Measurements from ENCODE around the gene CACHD1. TPM values are rescaled to one million over a fixed set of nuclear protein-coding genes. Genes with fewer than 3 reads are reported as not detected.

Gene CACHD1
- total and polyA plus RNA-seq, 9 donors: 9.7 to 14.7 (median 11.8) TPM

DNA sequence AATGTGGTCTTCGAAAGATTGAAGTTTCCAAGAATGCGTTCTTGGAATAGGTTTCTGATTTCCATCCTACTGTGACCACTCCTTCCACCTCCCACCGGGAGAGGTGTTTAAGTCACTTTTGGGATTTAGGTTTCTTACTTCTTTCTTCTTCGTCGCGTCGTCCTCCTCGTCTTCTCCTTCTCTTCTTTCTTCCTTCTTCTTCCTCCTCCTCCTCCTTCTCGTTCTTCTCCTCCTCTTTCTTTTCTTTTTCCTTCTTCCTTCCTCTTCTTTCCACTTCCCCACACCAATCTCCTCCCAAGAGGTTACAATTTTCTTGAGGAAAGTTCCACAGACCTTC is 2.1 kb downstream of the CACHD1 start:
- Histone ChIP-seq H3K27ac (ENCODE audit: low read length) (peak overlapping the region; percentile 86), H3K9me3 (replicated peaks; ENCODE audit: control insufficient read depth, low read depth, low read length) (no peaks in the 10 kb centered on the region), H3K4me3 (ENCODE audit: low read length) (peak overlapping the region; percentile 81), H3K27me3 (ENCODE audit: control insufficient read depth, insufficient read depth, low read length) (peaks cover 4% of the 10 kb centered on the region), H3K36me3 (ENCODE audit: control insufficient read depth, insufficient read depth, low read length) (no peaks in the 10 kb centered on the region), H3K4me1 (ENCODE audit: control insufficient read depth, insufficient read depth, low read length) (peaks cover 30% of the 10 kb centered on the region)
- DNase-seq: peak; percentile 48
- 3% methylated on average over 6 of the region's 9 CpGs for WGBS (ENCODE audit: insufficient coverage)

DNA sequence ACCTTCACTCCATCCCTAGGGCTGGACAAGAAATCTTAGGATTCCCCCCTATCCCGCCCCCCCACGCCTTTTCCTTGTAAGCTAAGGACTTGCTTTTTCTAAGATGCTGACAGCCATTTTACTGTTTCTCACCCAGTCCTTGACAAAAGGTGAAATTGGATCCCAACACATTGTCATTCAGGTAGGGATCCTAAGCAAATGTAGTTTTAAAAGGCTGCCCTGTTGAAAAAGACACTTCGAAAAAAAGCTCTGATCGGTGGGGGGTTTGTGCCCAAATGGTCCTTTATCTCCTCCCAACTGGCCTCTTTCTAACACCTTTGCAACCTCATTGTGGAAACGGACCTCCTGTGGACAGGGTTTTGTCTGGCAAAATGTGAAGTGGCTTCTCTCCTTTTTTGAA is 2.9 kb downstream of the CACHD1 start:
- peaks cover 32% of the 10 kb centered on the region for H3K4me1 ChIP-seq (ENCODE audit: control insufficient read depth, insufficient read depth, low read length)
- H3K4me3 ChIP-seq (ENCODE audit: low read length): no peak overlapping the region
- peaks cover 4% of the 10 kb centered on the region for H3K27me3 ChIP-seq (ENCODE audit: control insufficient read depth, insufficient read depth, low read length)
- no peak for DNase-seq
- no peaks in the 10 kb centered on the region for H3K9me3 ChIP-seq (replicated peaks; ENCODE audit: control insufficient read depth, low read depth, low read length)
- no peak overlapping the region for H3K27ac ChIP-seq (ENCODE audit: low read length)
- WGBS (ENCODE audit: insufficient coverage): 58% methylated on average over 2 of the region's 5 CpGs
- no peaks in the 10 kb centered on the region for H3K36me3 ChIP-seq (ENCODE audit: control insufficient read depth, insufficient read depth, low read length)

DNA sequence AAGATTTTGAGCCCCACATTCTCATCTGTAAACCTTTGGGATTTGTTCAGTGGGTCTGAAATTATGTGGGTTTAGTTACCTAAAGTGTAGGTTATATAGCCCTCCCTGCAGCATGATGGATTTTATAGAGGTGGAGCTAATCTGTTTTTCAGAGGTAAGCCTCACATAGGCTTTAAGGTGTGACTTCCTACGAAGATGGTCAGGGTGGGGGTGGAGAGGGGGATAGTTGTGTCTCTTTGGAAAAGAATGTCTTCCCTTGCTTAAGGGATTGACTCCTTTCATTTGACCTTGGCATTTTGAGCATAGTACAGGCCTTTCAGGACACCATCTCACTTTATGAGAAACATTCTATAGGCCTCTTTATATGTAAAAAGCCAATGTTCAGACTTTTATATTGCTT is 3.4 kb downstream of the CACHD1 start:
- DNase-seq: no peak
- Histone ChIP-seq H3K4me3 (ENCODE audit: low read length) (no peak overlapping the region), H3K9me3 (replicated peaks; ENCODE audit: control insufficient read depth, low read depth, low read length) (no peaks in the 10 kb centered on the region), H3K4me1 (ENCODE audit: control insufficient read depth, insufficient read depth, low read length) (peaks cover 32% of the 10 kb centered on the region), H3K36me3 (ENCODE audit: control insufficient read depth, insufficient read depth, low read length) (no peaks in the 10 kb centered on the region), H3K27me3 (ENCODE audit: control insufficient read depth, insufficient read depth, low read length) (peaks cover 4% of the 10 kb centered on the region), H3K27ac (ENCODE audit: low read length) (no peak overlapping the region)
- no CpG with 5 or more reads among the region's 1 CpG for WGBS (ENCODE audit: insufficient coverage)

DNA sequence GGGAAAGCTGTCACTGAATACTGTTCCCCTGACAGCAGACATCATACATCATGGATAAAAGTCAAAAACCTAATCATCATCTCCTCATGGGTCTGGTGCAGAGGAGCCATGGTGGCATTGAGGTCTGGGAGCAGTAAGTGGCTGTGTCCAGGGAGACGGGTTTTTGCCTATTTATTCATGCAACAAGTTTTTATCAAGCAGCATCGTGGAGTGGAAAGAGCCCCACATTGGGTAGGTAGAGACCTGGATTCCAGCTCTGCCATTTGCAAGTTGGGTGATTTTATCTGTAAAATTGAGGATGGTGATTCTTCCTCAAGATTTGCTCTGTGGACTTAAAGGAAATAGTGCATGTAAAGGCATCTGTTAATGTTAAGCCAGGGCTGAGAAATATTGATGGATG is 4.2 kb downstream of the CACHD1 start:
- Histone ChIP-seq H3K9me3 (replicated peaks; ENCODE audit: control insufficient read depth, low read depth, low read length) (no peaks in the 10 kb centered on the region), H3K27ac (ENCODE audit: low read length) (peak overlapping the region; percentile 15), H3K27me3 (ENCODE audit: control insufficient read depth, insufficient read depth, low read length) (peaks cover 4% of the 10 kb centered on the region), H3K36me3 (ENCODE audit: control insufficient read depth, insufficient read depth, low read length) (no peaks in the 10 kb centered on the region), H3K4me1 (ENCODE audit: control insufficient read depth, insufficient read depth, low read length) (peaks cover 32% of the 10 kb centered on the region), H3K4me3 (ENCODE audit: low read length) (no peak overlapping the region)
- no CpG with 5 or more reads among the region's 2 CpGs for WGBS (ENCODE audit: insufficient coverage)
- no peak for DNase-seq

DNA sequence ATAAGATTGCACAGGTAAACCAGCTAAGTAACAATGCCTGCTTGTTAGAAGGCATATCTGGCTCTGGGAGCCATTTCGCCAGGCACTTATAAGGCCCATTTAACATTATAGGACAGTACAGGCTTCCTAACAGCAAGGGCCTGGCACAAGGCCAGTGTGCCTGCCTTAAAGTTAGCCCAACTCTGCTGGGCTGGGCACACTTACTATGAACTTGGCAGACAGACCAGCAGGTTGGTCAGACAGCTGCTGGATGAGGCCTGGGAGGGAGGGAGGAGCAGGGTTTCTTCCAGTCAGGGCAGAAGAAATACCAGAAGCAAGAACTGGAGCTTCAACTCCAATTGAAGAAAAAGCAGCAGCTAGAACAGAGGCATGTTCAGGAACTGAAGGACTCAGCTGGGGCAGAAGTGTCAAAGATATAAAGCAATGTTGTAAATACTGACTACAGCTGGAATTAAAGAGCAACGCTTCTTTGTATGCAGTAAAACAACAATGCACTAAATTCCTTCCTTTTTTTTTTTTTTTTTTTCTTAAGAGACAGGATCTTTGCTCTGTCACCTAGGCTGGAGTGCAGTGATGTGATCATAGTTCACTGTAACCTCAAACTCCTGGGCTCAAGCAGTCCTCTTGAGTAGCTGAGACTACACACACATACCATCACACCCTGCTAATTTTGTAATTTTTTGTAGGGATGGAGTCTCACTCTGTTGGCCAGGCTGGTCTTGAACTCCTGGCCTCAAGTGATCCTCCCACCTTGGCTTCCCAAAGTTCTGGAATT is 4.9 kb downstream of the CACHD1 start:
- Histone ChIP-seq H3K27me3 (ENCODE audit: control insufficient read depth, insufficient read depth, low read length) (peaks cover 4% of the 10 kb centered on the region), H3K4me3 (ENCODE audit: low read length) (no peak overlapping the region), H3K27ac (ENCODE audit: low read length) (peak overlapping the region; percentile 26), H3K4me1 (ENCODE audit: control insufficient read depth, insufficient read depth, low read length) (peaks cover 28% of the 10 kb centered on the region), H3K9me3 (replicated peaks; ENCODE audit: control insufficient read depth, low read depth, low read length) (no peaks in the 10 kb centered on the region), H3K36me3 (ENCODE audit: control insufficient read depth, insufficient read depth, low read length) (no peaks in the 10 kb centered on the region)
- 80% methylated on average over 1 of the region's 2 CpGs for WGBS (ENCODE audit: insufficient coverage)
- DNase-seq: peak; percentile 77

DNA sequence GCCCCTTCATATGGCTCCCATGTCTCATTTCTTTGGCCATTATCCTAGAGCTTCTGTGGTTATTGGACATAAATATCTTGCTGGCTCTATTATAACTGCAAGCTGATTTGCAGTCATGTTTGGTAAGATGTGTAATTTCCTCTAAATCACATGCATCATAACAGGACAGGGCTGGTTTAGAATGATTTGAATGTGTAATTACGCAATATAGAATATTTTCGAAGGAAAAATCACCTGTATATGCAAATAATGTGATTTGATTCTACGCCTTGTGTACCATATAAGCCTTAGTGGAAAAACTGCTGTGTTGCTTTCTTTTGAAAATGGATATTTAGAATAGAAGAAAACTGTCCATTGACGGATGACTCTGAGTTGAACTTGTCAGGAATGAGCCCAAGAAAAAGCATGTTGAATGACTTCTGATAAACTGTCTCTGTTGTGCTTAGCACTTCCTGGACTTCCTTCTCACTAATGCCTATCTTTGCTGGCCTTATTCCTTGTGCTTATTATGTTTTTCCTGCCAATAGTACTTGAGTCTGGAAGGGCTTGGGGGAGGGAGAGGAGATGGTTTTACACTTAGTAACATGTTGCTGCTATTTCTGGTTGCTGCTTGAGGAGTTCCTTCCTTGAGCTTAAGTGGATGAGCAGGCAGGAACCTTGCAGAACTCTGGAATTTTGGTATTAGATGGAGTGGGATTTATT is 6.5 kb downstream of the CACHD1 start:
- Histone ChIP-seq H3K36me3 (ENCODE audit: control insufficient read depth, insufficient read depth, low read length) (no peaks in the 10 kb centered on the region), H3K27ac (ENCODE audit: low read length) (peak overlapping the region; percentile 60), H3K4me3 (ENCODE audit: low read length) (no peak overlapping the region), H3K27me3 (ENCODE audit: control insufficient read depth, insufficient read depth, low read length) (peaks cover 2% of the 10 kb centered on the region), H3K9me3 (replicated peaks; ENCODE audit: control insufficient read depth, low read depth, low read length) (no peaks in the 10 kb centered on the region), H3K4me1 (ENCODE audit: control insufficient read depth, insufficient read depth, low read length) (peaks cover 21% of the 10 kb centered on the region)
- no CpG with 5 or more reads among the region's 4 CpGs for whole genome bisulfite sequencing (ENCODE audit: insufficient coverage)
- peak; percentile 93 for DNase-seq

DNA sequence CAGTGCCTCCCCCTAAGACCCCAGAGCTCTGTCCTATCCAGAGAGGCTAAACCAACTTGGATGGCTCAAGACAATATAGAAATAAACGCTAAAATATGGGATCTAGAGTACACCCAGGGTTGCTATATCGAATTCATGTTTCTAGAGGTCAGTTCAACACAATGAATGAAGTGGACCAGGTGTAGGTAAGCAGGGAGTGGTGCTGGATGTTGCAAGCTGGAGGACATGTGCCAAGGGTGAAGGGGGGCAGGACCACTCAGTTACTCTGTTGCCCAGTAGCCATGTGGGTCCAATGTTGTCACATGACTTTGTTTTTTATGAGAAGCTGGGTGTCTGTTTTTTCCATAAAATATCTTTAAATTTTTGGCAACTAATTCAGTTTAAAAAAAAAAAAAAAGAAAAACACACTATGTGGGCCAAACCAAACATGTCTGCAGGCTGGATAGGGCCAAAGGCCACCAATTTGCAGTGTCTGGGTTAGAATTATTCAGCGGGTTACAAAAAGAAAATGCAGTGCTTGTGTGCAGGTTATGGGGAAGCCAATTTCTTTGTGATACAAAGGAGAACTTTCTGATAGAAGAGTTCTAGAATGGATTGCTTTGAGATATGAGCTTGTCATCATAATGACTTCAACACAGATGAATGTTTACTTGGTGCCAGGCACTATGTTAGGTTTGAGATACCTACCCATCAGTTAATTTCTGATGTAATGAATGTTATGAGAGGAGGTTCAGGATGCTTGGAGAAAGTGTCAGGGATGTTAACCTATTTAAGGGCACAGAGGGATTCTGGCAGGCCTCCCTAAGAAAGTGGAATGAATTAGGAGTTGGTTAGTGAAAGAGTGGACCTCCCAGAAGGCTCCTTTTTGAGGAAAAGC is 8.9 kb downstream of the CACHD1 start:
- no peak overlapping the region for H3K27ac ChIP-seq (ENCODE audit: low read length)
- H3K4me3 ChIP-seq (ENCODE audit: low read length): no peak overlapping the region
- H3K27me3 ChIP-seq (ENCODE audit: control insufficient read depth, insufficient read depth, low read length): no peaks in the 10 kb centered on the region
- H3K4me1 ChIP-seq (ENCODE audit: control insufficient read depth, insufficient read depth, low read length): peaks cover 17% of the 10 kb centered on the region
- 80% methylated on average over 3 of the region's 3 CpGs for WGBS (ENCODE audit: insufficient coverage)
- H3K9me3 ChIP-seq (replicated peaks; ENCODE audit: control insufficient read depth, low read depth, low read length): no peaks in the 10 kb centered on the region
- DNase-seq: no peak
- no peaks in the 10 kb centered on the region for H3K36me3 ChIP-seq (ENCODE audit: control insufficient read depth, insufficient read depth, low read length)

DNA sequence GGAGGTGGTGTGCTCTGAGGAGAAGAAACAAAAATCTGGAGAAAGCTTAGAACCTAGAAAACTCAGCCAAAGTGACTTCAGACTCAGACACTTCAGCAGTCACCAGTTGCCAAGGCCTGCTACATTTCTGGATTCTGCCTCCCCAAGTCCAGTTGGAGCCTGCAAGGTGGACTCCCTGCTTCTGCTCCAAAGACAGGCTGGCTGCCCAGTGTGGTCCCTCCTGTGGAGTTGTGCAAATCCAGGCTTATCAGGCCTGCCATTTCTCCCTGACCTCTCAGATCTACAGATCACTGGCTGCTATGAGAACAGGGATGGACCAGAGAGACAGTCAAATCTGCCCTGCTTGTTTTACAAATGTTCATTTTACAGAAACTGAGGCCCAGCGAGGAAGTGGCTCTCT is 9.9 kb downstream of the CACHD1 start:
- 80% methylated on average over 1 of the region's 1 CpG for WGBS (ENCODE audit: insufficient coverage)
- Histone ChIP-seq H3K36me3 (ENCODE audit: control insufficient read depth, insufficient read depth, low read length) (no peaks in the 10 kb centered on the region), H3K9me3 (replicated peaks; ENCODE audit: control insufficient read depth, low read depth, low read length) (no peaks in the 10 kb centered on the region), H3K27ac (ENCODE audit: low read length) (no peak overlapping the region), H3K27me3 (ENCODE audit: control insufficient read depth, insufficient read depth, low read length) (no peaks in the 10 kb centered on the region), H3K4me1 (ENCODE audit: control insufficient read depth, insufficient read depth, low read length) (peaks cover 9% of the 10 kb centered on the region), H3K4me3 (ENCODE audit: low read length) (no peak overlapping the region)
- no peak for DNase-seq

DNA sequence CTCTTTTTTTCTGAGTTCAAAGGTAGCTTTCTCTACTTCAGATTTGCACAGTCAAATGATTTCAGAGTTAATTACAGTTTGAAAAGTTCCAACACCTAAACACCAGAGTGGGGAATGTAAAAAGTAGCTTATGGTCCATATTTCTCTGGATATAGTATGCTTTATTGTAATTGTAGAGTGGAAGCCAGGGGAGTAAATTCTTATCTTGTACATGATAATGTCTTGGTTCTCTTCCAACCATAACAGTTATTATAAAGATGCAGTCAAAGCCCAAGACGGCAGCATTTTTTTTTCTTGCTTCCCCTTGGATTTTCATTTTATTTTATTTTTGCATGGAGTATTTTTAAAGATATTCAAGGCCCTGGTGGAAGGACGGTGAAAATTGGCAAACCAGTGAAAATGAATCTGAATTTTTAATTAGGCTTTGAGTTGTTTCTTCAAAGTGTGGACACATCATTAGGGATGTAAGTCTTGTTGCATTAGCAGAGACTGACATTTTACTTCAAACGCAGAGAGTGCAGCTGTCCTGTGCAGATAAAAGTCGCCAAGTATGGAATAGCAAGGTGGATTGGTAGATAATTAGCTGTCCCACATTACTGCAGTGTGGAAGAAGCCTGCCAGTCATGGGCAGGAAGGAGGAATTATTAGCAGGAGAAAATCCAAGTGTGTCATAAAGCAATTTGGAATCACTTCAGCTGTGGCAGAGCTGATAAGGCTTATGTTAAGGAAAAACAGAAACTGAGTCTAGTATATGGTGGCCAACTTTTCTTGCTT is 11.3 kb downstream of the CACHD1 start:
- H3K4me3 ChIP-seq (ENCODE audit: low read length): no peak overlapping the region
- no peaks in the 10 kb centered on the region for H3K9me3 ChIP-seq (replicated peaks; ENCODE audit: control insufficient read depth, low read depth, low read length)
- no peak for DNase-seq
- no peaks in the 10 kb centered on the region for H3K36me3 ChIP-seq (ENCODE audit: control insufficient read depth, insufficient read depth, low read length)
- peaks cover 2% of the 10 kb centered on the region for H3K4me1 ChIP-seq (ENCODE audit: control insufficient read depth, insufficient read depth, low read length)
- WGBS (ENCODE audit: insufficient coverage): 63% methylated on average over 3 of the region's 4 CpGs
- no peak overlapping the region for H3K27ac ChIP-seq (ENCODE audit: low read length)
- no peaks in the 10 kb centered on the region for H3K27me3 ChIP-seq (ENCODE audit: control insufficient read depth, insufficient read depth, low read length)

Measured in muscle of leg (tissue), 11 donors.